ENCODE data around the gene STRADB.
"Not testable (repeated sequence)": the region's sequence is repeated elsewhere in the genome, so short reads cannot be mapped to it uniquely, and the experiment has no call there.

STRADB gene

GRCh38 chr2:201472411-201472810, 20.9 kb downstream of the STRADB start:
- Histone ChIP-seq H3K27me3 (ENCODE audit: control insufficient read depth, insufficient read depth, low read length) (no peaks in the 10 kb centered on the region), H3K4me1 (ENCODE audit: control insufficient read depth, low read depth, low read length) (peaks cover 3% of the 10 kb centered on the region), H3K4me3 (ENCODE audit: low read length) (no peak overlapping the region), H3K27ac (ENCODE audit: low read length) (no peak overlapping the region), H3K9ac (ENCODE audit: low read length) (no peak overlapping the region), H3K36me3 (ENCODE audit: control insufficient read depth, low read depth, low read length) (peaks cover 10% of the 10 kb centered on the region), H3K9me3 (ENCODE audit: control insufficient read depth, low read depth, low read length) (no peaks in the 10 kb centered on the region)

- Histone ChIP-seq H3K27me3 (ENCODE audit: control insufficient read depth, insufficient read depth, low read length) (no peaks in the 10 kb centered on the region), H3K36me3 (ENCODE audit: control insufficient read depth, low read depth, low read length) (no peaks in the 10 kb centered on the region), H3K27ac (ENCODE audit: low read length) (no peak overlapping the region), H3K4me1 (ENCODE audit: control insufficient read depth, low read depth, low read length) (peaks cover 4% of the 10 kb centered on the region), H3K9me3 (ENCODE audit: control insufficient read depth, low read depth, low read length) (no peaks in the 10 kb centered on the region), H3K9ac (ENCODE audit: low read length) (no peak overlapping the region), H3K4me3 (ENCODE audit: low read length) (no peak overlapping the region)
Measured at GRCh38 chr2:201482543-201482942, 31.0 kb downstream of the STRADB start.

GRCh38 chr2:201483342-201483741, 31.8 kb downstream of the STRADB start:
- no peaks in the 10 kb centered on the region for H3K36me3 ChIP-seq (ENCODE audit: control insufficient read depth, low read depth, low read length)

GRCh38 chr2:201483758-201484157, 32.2 kb downstream of the STRADB start:
- not testable (repeated sequence) for H3K27ac ChIP-seq (ENCODE audit: low read length); H3K36me3 ChIP-seq (ENCODE audit: control insufficient read depth, low read depth, low read length); H3K4me3 ChIP-seq (ENCODE audit: low read length); H3K4me1 ChIP-seq (ENCODE audit: control insufficient read depth, low read depth, low read length); H3K27me3 ChIP-seq (ENCODE audit: control insufficient read depth, insufficient read depth, low read length); H3K9me3 ChIP-seq (ENCODE audit: control insufficient read depth, low read depth, low read length); H3K9ac ChIP-seq (ENCODE audit: low read length)

More at GRCh38 chr2:201483342-201483741, 31.8 kb downstream of the STRADB start:
- Histone ChIP-seq H3K27me3 (ENCODE audit: control insufficient read depth, insufficient read depth, low read length) (no peaks in the 10 kb centered on the region), H3K4me3 (ENCODE audit: low read length) (no peak overlapping the region), H3K9me3 (ENCODE audit: control insufficient read depth, low read depth, low read length) (no peaks in the 10 kb centered on the region), H3K4me1 (ENCODE audit: control insufficient read depth, low read depth, low read length) (peaks cover 4% of the 10 kb centered on the region), H3K9ac (ENCODE audit: low read length) (no peak overlapping the region), H3K27ac (ENCODE audit: low read length) (no peak overlapping the region)

- H3K4me3 ChIP-seq (ENCODE audit: low read length) = no peak overlapping the region
- no peak overlapping the region for H3K27ac ChIP-seq (ENCODE audit: low read length)
- H3K4me1 ChIP-seq (ENCODE audit: control insufficient read depth, low read depth, low read length) = peaks cover 4% of the 10 kb centered on the region
- no peaks in the 10 kb centered on the region for H3K27me3 ChIP-seq (ENCODE audit: control insufficient read depth, insufficient read depth, low read length)
- no peaks in the 10 kb centered on the region for H3K36me3 ChIP-seq (ENCODE audit: control insufficient read depth, low read depth, low read length)
- H3K9ac ChIP-seq (ENCODE audit: low read length) = no peak overlapping the region
- no peaks in the 10 kb centered on the region for H3K9me3 ChIP-seq (ENCODE audit: control insufficient read depth, low read depth, low read length)
Measured at GRCh38 chr2:201484805-201485204, 33.3 kb downstream of the STRADB start.

GRCh38 chr2:201490291-201490690, 38.8 kb downstream of the STRADB start:
- Histone ChIP-seq H3K9ac (ENCODE audit: low read length) (no peak overlapping the region), H3K27ac (ENCODE audit: low read length) (no peak overlapping the region), H3K9me3 (ENCODE audit: control insufficient read depth, low read depth, low read length) (no peaks in the 10 kb centered on the region), H3K36me3 (ENCODE audit: control insufficient read depth, low read depth, low read length) (no peaks in the 10 kb centered on the region), H3K27me3 (ENCODE audit: control insufficient read depth, insufficient read depth, low read length) (no peaks in the 10 kb centered on the region), H3K4me3 (ENCODE audit: low read length) (no peak overlapping the region), H3K4me1 (ENCODE audit: control insufficient read depth, low read depth, low read length) (no peaks in the 10 kb centered on the region)

- Histone ChIP-seq H3K4me3 (ENCODE audit: low read length) (no peak overlapping the region), H3K9ac (ENCODE audit: low read length) (no peak overlapping the region), H3K4me1 (ENCODE audit: control insufficient read depth, low read depth, low read length) (no peaks in the 10 kb centered on the region), H3K9me3 (ENCODE audit: control insufficient read depth, low read depth, low read length) (no peaks in the 10 kb centered on the region), H3K27ac (ENCODE audit: low read length) (no peak overlapping the region), H3K36me3 (ENCODE audit: control insufficient read depth, low read depth, low read length) (no peaks in the 10 kb centered on the region), H3K27me3 (ENCODE audit: control insufficient read depth, insufficient read depth, low read length) (no peaks in the 10 kb centered on the region)
Measured at GRCh38 chr2:201496785-201497184, 45.2 kb downstream of the STRADB start.

GRCh38 chr2:201500534-201500933, 49.0 kb downstream of the STRADB start:
- peaks cover 6% of the 10 kb centered on the region for H3K9me3 ChIP-seq (ENCODE audit: control insufficient read depth, low read depth, low read length)

GRCh38 chr2:201502713-201503112, 51.2 kb downstream of the STRADB start:
- Histone ChIP-seq H3K27me3 (ENCODE audit: control insufficient read depth, insufficient read depth, low read length) (no peaks in the 10 kb centered on the region), H3K4me1 (ENCODE audit: control insufficient read depth, low read depth, low read length) (no peaks in the 10 kb centered on the region), H3K36me3 (ENCODE audit: control insufficient read depth, low read depth, low read length) (no peaks in the 10 kb centered on the region), H3K9ac (ENCODE audit: low read length) (no peak overlapping the region), H3K9me3 (ENCODE audit: control insufficient read depth, low read depth, low read length) (peaks cover 6% of the 10 kb centered on the region), H3K4me3 (ENCODE audit: low read length) (no peak overlapping the region), H3K27ac (ENCODE audit: low read length) (no peak overlapping the region)

More at GRCh38 chr2:201500534-201500933, 49.0 kb downstream of the STRADB start:
- Histone ChIP-seq H3K4me3 (ENCODE audit: low read length) (no peak overlapping the region), H3K9ac (ENCODE audit: low read length) (no peak overlapping the region), H3K27ac (ENCODE audit: low read length) (no peak overlapping the region), H3K27me3 (ENCODE audit: control insufficient read depth, insufficient read depth, low read length) (no peaks in the 10 kb centered on the region), H3K4me1 (ENCODE audit: control insufficient read depth, low read depth, low read length) (no peaks in the 10 kb centered on the region), H3K36me3 (ENCODE audit: control insufficient read depth, low read depth, low read length) (no peaks in the 10 kb centered on the region)

- no peaks in the 10 kb centered on the region for H3K4me1 ChIP-seq (ENCODE audit: control insufficient read depth, low read depth, low read length)
- H3K36me3 ChIP-seq (ENCODE audit: control insufficient read depth, low read depth, low read length) = no peaks in the 10 kb centered on the region
- no peak overlapping the region for H3K9ac ChIP-seq (ENCODE audit: low read length)
- H3K27me3 ChIP-seq (ENCODE audit: control insufficient read depth, insufficient read depth, low read length) = no peaks in the 10 kb centered on the region
- H3K27ac ChIP-seq (ENCODE audit: low read length) = no peak overlapping the region
- H3K9me3 ChIP-seq (ENCODE audit: control insufficient read depth, low read depth, low read length) = peaks cover 3% of the 10 kb centered on the region
- no peak overlapping the region for H3K4me3 ChIP-seq (ENCODE audit: low read length)
Measured at GRCh38 chr2:201507725-201508124, 56.2 kb downstream of the STRADB start.

GRCh38 chr2:201513271-201513670, 61.7 kb downstream of the STRADB start:
- no peaks in the 10 kb centered on the region for H3K27me3 ChIP-seq (ENCODE audit: control insufficient read depth, insufficient read depth, low read length)
- H3K36me3 ChIP-seq (ENCODE audit: control insufficient read depth, low read depth, low read length) = no peaks in the 10 kb centered on the region
- H3K4me1 ChIP-seq (ENCODE audit: control insufficient read depth, low read depth, low read length) = no peaks in the 10 kb centered on the region
- H3K27ac ChIP-seq (ENCODE audit: low read length) = no peak overlapping the region
- H3K9ac ChIP-seq (ENCODE audit: low read length) = no peak overlapping the region
- H3K4me3 ChIP-seq (ENCODE audit: low read length) = no peak overlapping the region
- no peaks in the 10 kb centered on the region for H3K9me3 ChIP-seq (ENCODE audit: control insufficient read depth, low read depth, low read length)

- Histone ChIP-seq H3K27me3 (ENCODE audit: control insufficient read depth, insufficient read depth, low read length) (no peaks in the 10 kb centered on the region), H3K4me1 (ENCODE audit: control insufficient read depth, low read depth, low read length) (no peaks in the 10 kb centered on the region), H3K9me3 (ENCODE audit: control insufficient read depth, low read depth, low read length) (no peaks in the 10 kb centered on the region), H3K4me3 (ENCODE audit: low read length) (no peak overlapping the region), H3K27ac (ENCODE audit: low read length) (no peak overlapping the region), H3K9ac (ENCODE audit: low read length) (no peak overlapping the region), H3K36me3 (ENCODE audit: control insufficient read depth, low read depth, low read length) (no peaks in the 10 kb centered on the region)
Measured at GRCh38 chr2:201515573-201516246, 64.2 kb downstream of the STRADB start.
